ENCODE results near the gene FBXL4.

GRCh38 chr6:98842342-98843180 lies 105.2 kb downstream of the FBXL4 start:
- TF ChIP-seq CTCF (IDR thresholded peaks at IDR 0.05; ENCODE audit: poor library complexity) (no peak), EZH2phosphoT487 (IDR thresholded peaks at IDR 0.05; ENCODE audit: low read depth, severe bottlenecking, unreplicated experiment) (peak; percentile 33)

Measured in hepatocyte (in vitro differentiated cells).